UCSD-AML1 (cell line): ENCODE results near the gene HEATR3.
"Not testable (repeated sequence)": the region's sequence is repeated elsewhere in the genome, so short reads cannot be mapped to it uniquely, and the experiment has no call there.

ENCODE experiments used
- DNase-seq: peaks from one replicate; lab custom pipeline; 2025; ENCODE audit not compliant: unreplicated experiment; lab: John Stamatoyannopoulos, UW

Gene HEATR3

DNA sequence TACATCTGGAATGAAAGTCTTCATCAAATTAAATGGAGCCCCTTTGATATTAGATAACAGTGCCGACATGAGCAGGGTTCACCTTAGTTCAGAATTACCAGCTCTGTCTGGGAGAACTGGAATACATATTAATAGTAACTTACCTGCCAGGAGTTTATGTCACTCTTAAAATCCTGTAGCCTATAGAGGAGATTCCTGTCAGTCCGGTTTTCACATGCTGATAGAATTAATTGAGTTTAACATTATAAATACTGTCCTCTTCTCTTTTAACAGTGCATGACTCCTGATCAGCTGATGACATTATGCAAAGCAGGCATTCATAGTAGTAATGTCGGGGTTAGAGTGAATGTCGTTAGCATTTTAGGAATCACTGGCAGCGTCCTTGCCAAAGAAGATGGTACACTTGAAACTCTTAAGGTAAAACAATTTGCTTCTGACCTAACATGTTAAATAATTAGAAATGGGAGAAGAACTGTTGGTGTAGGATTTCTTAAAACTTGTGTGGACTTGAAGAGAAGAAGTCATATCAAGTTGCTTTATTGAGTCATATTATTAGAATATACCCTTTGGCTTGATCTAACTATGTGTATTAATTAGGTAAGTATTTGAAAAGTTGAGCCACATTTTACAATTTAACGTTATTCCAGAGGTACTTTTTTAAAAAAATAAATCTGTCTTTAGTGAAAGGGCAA, 34.3 kb downstream of the HEATR3 start:
- no peak for DNase-seq

DNA sequence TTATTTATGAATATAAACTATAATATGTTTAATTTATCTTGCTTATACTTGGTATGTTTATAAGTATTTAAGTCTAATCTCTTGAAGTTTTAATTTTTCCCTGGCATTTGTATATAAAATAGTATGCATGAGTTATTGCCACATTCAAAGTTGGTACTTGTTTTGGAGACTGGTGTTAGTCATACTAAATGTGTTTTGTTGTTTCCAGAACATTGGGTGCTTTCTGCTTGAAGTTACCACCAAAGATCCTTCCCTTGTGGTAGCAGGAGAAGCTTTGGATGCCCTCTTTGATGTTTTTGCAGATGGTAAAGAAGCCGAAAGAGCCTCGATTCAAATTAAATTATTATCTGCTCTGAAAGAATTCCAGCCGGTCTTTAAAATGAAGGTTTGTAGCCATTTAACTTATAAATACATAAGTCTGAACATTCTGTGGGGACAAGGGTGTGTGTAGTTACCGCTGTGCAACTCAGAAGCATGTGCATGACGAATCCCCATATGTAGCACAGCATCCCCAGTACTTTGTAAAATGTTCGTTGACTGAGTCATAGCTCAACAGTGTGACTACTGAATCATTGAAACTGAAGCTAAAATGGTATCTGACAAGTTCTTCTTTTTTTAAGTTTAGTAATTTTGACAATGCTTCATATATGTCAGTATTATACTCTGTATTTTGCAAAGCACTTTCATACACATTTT, 36.4 kb downstream of the HEATR3 start:
- no peak for DNase-seq

DNA sequence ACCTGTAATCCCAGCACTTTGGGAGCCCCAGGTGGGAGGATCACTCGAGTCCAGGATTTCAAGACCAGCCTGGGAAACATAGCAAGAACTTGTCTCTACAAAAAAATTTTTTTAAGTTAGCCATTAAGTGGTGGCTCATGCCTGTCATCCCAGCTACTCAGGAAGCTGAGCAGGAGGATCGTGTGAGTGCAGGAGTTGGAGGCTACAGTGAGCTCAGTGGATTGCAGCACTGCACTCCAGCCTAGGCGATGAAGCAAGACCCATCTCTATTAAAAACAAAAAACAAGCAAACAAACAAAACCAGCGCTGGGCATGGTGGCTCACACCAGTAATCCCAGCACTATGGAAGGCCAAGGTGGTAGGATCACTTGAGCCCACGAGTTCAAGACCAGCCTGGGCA, 38.0 kb downstream of the HEATR3 start:
- no peak for DNase-seq

DNA sequence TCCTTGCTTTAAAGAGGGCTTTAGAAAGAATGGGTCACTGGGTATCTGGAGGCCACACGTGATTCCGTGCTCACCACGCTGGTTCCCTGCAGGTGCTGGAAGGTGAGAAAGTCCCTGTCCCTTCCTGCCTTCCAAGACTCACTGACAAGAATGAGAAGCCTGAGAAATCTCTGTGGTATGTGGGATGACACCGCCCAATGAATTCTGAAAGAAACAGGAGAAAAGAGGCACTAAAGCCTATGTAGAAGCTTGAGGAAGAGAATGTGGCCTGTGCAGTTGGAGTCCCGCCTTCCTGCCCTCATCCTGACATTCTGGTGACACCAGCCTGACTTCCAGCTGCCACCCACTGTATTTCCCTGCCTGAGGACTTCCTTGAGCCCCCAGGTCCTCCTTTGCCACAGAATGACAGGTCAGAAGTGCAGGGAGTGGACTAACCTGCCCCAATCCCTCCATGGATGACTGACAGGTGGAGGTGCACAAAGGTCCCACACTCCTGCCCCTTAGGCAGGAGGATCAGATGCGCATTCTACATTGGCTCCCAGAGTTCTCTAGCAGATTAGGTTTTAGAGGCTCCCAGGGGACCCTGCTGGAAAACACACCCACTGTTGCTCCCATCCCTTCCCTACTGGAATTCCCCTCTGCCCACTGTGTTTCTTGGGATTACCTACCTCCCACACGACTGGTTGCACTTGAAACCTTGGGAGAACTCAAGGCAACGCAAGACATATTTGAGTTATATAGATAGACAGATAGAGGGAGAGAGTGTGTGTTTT, 48.8 kb downstream of the HEATR3 start:
- no peak for DNase-seq

DNA sequence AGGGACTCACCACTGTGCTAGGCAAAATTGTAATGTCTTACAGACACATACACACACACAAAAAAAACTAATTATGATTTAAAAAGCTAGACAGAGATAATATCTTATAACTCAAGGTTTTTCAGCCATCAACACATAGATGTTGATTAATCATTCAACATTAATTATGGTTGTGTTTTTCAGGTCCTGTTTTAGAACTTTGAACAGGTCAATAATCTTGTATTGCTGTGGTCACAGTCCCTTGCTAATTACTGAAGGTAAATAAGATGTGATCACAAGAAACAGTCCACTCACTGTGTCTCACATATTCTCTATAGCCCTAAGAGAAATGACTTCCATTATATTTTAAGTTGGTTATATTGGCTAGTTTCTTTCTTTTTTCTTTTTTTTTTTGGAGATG, 54.9 kb downstream of the HEATR3 start:
- DNase-seq = no peak

DNA sequence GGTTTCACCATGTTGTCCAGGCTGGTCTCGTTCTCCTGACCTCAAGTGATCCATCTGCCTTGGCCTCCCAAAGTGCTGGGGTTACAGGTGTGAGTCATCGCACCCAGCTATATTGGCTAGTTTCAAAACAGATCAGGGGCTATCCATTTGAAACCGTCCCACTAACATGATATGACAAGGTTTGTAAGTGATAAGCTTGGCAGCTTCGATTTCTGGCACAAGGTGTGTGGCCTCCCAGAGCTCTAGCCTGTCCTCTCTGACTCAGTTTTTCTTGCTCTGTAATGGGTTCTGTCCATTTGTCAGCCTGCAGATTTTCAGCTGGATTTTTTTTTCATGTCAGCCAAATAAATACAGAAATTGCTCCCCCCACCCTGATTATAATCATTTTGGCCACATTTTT, 55.5 kb downstream of the HEATR3 start:
- no peak for DNase-seq

DNA sequence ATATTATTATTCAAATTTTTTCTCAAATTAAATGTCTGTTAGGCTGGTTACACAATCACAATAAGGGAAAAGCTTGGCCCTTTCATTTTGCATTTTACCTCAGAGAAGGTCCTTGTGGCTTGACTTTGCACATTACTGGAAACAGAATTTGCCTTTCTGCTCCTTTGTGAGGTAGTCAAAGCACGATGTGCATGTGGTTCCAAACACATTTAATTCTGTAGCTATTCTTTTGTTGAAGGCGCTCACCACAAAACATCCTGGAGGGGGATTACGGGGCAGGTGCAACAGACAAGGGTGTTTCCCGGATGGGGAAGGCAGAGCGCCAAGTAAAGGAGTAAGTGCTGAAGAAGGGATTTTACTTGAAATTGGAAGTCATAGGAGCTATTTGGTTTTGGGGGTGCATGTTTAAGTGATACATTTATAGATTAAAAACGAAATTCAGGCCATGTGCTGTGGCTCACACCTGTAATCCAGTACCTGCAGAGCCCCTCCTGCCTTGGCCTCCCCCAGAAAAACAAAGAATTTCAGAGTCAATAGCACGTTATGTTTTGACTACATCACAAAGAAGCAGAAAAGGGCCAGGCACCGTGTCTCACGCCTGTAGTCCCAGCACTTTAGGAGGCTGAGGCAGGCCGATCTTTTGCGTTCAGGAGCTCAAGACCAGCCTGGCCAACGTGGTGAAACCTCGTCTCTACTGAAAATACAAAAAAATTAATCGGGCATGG, 56.1 kb downstream of the HEATR3 start:
- no peak for DNase-seq

DNA sequence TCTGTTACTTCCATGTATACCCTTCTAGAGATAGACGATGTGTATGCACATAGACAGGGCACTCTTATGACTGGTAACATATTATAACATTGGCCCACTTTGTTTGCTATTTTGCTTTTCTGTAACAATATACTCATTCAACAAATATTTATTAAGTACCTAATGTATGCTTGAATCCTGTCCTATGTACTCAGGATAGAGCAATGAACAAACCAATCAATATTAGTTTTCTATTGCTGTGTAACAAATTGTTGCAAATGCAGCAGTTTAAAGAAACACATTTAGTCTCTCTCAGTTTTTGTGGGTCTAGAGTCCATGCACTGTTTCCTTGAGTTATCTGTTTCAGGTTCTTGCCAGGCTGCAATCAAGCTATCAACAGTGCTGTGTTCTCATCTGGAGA, 57.6 kb downstream of the HEATR3 start:
- DNase-seq = no peak

DNA sequence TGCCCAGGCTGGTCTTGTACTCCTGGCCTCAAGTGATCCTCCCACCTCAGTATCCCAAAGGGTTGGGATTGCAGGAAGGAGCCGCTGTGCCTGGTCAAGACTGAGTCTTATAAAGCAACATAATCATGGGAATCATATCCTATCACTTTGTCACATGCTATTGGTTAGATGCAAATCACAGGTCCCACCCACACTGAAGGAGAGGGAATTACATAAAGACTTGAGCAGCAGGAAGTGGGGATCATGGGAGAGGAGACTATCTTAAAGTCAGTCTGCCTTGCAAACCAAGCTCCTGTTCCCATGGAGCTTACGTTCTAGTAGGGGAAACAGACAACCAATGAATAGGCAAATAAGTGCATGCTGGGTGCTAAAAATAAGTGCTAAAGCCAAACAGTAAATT, 59.0 kb downstream of the HEATR3 start:
- no peak for DNase-seq

DNA sequence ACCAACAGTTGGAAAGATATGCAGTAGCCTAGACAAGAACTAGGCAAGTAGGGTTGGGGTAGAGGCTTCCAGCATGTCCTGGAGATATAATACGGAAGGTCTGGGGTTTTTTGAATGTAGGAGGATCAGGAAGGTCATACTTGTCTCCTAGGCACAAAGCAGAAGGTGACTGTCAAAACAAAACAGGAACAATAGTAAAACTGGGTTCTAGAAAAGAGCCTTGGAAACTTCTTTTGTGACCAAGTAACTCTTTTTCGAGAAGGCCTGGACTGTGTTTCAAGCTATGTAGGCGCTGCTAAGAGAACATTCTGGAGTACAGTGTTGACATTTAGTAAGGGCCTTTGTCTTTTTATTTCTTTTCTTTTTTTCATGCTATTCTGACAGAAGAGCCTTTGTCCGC, 60.4 kb downstream of the HEATR3 start:
- no peak for DNase-seq

DNA sequence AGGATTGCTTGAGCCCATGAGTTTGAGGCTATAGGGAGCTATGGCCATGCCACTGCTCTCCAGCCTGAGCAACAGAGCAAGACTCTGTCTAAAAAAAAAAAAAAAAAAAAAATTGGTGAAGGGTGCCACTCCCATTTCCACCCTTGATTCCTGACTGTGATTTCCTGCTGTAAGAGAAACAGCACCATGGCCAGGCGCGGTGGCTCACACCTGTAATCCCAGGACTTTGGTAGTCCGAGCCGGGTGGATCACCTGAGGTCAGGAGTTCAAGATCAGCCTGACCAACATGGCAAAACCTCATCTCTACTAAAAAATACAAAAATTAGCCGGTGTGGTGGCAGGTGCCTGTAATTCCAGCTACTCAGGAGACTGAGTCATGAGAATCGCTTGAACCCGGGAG, 66.8 kb downstream of the HEATR3 start:
- DNase-seq = not testable (repeated sequence)

DNA sequence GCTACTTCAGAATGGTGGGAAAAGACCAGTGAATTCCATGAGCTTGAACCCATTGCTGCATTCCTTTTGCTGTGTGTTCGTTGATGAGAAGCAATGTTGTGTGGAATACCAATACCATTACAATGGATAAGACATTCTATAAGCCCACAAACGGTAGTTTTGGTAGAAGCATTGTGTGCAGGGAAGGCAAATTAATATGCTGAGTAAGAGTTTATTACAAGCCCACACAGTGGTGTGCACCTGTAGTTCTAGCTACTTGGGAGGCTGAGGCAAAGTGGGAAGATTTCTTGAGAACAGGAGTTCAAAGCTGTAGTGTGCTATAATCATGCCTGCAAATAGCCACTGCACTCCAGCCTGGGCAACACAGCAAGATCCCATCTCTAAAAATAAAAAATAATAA, 67.4 kb downstream of the HEATR3 start:
- no peak for DNase-seq

DNA sequence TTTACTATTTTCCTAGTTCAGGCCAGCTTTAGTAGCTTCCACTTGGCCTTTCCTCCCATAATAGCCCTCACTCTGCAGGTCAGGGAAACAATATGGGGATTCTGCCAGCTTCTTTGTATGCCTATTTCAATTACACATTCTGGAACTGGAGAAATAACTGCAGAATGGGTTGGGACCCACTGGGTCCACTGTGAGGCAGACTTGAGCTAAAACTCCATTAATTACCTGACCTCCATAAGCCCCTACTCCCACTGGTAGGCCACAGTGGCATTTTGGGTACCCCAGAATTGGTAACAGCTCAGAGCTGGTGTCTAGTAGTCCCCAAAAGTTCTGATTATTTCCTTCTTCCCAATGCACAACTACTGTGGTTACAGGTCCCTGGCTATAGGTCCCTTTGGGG, 70.6 kb downstream of the HEATR3 start:
- no peak for DNase-seq

DNA sequence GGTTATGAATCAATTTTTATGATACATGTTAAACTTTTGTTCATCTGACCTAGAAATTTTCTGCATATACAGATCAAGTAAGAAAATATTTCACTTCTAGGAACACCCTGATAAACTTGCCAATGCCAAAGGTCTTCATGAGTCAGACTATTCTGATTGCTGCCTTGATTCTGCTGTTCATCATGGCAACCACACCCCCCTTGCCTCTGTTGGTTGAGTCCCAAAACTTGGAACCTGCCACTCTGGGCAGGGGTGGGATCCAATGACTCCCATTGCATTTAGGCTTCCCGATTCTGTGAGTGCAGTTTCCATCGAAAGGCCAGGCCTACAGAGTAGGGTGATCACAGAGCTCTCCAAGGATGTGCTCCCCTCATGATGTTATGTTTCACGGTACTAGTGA, 71.5 kb downstream of the HEATR3 start:
- no peak for DNase-seq

DNA sequence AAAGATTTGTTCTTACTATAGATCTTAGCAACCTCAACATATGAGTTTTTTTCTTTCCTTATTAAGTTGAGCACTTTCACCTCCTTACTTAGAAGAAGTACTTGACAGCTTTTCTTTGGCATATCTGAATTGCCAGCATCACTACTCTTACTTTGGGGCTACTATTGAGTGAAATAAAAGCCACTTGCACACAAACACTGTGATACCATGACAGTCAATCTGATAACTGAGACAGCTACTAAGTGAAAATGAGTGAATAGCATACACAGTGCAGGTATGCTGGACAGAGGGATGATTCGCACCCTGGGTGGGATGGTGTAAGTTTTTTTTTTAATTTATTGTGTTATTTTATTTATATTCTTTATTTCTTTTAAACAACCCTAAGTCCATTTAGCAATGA, 73.8 kb downstream of the HEATR3 start:
- no peak for DNase-seq

DNA sequence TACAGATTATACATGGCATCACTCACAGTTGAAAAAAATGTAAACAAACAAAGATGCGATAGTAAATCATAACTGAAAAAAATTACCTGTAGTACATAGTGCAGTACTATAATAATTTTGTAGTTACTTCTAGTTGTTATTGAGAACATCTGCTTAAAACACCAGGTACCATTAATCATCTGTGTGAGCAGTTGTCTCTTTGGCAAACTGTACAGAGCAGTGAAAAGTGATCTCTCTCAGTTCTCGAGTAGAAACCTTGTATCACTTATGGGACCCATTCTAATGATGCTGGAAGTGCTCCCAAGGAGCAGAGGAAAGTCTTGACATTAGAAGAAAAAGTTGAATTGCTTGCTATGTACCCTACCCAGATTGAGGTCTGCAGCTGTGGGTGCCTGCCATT, 78.4 kb downstream of the HEATR3 start:
- no peak for DNase-seq

DNA sequence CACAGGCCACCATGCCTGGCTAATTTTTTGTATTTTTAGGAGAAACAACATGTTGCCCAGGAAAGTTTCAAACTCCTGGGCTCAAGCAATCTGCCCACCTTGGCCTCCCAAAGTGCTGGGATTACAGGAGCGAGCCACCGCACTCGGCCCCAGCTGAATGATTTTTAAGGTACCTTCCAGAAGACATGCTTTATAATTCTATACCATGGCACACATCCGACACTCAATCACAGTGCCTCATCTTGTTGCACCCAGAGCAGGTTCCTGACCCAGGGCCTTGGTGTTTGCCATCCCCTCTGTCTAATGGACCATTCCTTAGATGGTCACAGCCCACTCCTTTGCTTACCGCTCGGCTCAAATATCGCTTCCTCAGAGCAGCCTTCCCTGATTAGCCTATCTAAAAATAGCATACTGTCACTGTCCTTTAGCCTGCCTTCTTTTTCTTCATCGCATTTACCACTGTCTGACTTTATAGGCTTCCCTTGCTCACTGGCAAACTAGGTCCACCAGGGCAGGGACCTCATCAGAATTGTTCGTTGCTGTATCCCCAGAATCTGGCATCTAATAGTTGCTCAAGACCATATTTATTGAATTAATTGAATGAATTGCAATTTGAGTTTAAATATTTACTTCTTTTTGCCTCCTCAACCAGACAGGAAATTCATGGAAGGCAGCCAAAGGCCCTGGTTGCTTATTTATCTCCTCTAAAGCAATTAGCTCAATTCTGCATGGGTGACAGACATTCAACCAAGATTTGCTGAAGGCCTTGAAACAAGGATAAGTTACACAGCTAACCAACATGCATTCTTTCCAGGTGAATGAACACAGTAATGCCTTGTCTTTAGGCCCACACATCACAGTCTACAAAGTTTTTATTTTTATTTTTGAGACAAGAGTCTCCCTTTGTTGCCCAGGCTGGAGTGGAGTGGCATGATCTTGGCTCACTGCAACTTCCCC, 81.0 kb downstream of the HEATR3 start:
- DNase-seq = no peak

DNA sequence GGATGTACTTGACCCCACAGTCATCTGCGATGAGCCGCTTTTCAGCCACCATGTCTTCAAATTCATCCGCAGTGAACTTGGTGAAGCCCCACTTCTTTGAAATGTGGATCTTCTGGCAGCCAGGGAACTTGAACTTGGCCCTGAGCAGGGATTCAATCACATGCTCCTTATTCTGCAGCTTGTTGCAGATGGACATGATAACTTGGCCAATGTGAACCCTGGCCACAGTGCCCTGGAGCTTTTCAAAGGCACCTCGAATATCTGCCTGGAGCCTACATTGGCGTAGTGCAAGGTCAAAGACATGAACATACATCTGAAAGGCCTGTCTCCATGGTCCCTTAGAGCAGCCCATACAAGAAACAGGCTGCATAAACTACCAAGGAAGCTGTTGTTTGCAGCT, 85.6 kb downstream of the HEATR3 start:
- DNase-seq = no peak

DNA sequence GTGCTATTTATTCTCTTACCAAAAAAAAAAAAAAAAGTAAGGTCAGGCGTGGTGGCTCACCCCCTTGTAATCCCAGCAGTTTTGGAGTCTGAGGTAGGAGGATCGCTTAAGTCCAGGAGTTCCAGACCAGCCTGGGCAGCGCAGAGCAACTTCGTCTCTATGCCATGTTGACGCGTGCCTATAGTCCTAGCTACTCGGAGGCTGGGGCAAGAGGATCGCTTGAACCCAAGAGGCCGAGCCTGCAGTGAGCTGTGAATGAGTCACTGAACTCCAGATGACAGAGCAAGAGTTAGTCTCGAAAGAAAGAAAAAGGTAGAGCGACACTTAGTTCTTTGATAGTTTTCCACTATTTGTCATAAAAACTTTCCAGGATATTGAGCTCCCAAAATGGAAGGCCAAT, 86.0 kb downstream of the HEATR3 start:
- DNase-seq = no peak

DNA sequence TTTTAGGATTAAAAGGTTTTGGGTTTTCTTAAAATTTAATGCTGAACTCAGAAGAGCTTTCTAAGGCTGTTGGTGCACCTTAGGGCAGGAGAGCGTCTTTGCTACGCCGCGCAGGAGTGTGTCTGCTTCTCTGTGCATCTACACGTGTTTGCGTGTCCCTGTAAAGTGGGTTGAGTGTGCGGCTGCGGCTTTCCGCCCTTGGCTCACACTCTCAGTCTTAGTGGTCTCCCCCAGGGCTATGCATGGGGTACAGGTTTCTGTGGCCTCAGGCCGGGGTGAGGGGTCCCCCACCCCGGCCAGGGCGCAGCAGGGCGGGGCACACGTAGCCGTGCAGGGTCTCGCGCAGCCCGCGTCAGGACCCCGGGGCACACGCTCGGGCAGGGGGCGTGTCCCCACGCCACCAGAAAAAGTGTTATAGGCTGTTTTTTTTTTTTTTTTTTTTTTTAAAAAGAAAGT, 86.6 kb downstream of the HEATR3 start:
- no peak for DNase-seq
